C1 segment of cervical spinal cord (tissue), 14 donors: ENCODE data around the gene FKBP11.

Experiments
- DNase-seq, 14 donors: peaks; one replicate each; lab custom pipeline; 2025; lab: John Stamatoyannopoulos, UW

FKBP11 gene

DNA sequence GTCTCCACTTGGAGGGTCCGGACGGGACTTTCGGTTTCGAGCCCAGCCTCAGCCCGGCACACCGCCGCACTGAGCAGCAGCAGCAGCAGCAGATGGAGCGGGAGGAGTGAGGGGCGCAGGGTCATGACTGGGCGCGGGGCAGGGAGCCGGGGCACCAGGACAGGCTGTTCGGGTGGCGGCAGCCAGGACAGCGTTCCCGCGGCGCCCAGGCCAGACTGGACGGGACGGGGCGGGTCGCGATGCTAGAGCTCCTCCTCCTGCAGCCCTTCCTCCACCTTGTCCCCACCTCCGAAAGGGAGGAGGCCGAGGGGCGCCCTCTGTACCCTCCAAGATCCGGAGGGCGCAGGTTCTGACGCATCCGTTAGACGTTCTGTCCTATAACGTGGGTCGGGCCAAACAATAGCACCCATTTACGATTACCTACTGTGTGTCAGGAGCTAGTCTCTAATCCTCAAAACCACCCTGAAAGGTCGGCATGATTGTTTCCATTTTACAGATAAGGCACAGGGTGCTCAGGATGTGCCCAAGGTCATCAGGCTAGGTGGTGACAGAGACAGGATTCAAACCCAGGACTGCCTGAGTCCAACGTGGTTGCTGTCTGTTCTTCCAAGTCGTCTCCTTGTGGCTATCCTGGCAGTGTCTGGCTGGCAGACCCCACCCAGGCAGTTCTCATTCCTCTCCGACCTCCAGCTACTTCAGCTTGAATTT is at the start of gene FKBP11:
Gene FKBP11 (minus strand): TSS at position 189 of the 708 bp plus-strand sequence. CDS start 64 bp downstream, at position 125.
- DNase-seq, result peak in 4 of 14 donors; percentile 6 to 29 (median 8)

DNA sequence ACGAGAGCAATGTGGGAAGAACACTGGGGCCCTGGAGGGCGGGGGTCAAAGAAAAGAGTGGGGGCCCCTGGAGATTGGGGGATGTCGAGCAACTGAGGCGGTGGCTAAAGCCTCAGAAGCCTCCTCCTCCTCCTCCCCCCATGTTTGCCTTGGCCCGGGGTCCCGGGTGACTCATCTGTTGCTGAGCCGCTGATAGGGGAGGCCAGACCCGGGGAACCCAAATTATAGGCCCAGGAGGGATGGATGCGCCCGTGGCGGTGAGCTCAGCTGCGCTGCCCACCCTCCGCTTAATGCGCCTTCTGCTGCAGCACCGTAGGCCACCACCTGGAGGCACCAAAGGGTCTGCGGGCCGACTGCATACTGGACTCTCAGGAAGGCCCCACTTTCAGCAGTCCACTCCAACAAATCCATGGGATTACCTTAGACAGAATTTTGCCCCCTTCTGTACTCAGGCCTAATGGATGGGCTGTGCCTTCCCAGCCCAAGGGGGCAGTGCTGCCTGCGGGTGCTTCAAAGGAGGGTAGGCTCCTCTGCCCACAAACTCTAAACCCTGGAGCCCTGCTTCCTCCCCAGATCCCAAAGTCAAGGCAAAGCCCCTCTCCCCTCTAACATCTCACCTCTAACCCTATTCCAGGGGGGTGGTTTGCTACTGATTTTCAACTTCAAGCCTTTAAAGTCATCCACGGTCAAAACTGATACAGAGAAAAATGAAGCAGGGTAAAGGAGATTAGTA is 48.8 kb upstream of the FKBP11 start:
- peak in 2 of 14 donors; percentile 8 to 12 for DNase-seq

GRCh38 chr12:48973531-48973930 is 48.2 kb upstream of the FKBP11 start:
- no peak for DNase-seq

GRCh38 chr12:48972952-48973483 is 47.7 kb upstream of the FKBP11 start:
- no peak for DNase-seq

- DNase-seq, result no peak
These were observed 47.1 kb upstream of the FKBP11 start for GRCh38 chr12:48972213-48972951.

DNA sequence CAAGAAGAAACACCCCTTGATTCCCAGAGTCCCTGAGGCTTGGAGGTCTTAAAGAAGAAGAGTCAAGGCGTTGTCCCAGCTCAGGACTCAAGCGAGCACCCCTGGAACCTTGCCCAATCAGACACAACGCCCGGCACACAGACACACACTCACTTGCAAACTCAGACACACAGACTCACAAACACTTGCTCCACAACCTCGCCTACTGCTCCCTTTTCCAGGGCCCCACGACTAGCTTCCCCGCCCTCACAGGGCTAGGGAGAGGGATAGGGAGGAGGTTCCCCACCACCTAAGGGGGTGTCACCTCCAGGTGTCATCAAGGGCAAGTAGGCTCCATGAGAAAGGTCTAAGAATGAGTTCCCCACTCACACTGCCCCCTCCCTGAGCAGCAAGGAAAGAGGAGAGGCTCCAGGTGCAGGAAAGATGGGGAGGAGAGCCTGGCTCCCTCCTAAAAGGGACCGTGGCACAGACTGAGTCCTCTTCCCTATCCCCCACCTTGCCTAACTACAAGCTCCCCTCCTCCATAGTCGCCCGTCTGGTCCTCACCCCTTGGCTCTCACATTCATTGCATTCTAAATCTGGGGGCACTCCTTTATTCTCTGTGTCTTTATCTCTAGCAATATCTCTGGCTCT is 45.5 kb upstream of the FKBP11 start:
- no peak for DNase-seq

- DNase-seq, result no peak
These were observed 44.8 kb upstream of the FKBP11 start for GRCh38 chr12:48969833-48970701.

DNA sequence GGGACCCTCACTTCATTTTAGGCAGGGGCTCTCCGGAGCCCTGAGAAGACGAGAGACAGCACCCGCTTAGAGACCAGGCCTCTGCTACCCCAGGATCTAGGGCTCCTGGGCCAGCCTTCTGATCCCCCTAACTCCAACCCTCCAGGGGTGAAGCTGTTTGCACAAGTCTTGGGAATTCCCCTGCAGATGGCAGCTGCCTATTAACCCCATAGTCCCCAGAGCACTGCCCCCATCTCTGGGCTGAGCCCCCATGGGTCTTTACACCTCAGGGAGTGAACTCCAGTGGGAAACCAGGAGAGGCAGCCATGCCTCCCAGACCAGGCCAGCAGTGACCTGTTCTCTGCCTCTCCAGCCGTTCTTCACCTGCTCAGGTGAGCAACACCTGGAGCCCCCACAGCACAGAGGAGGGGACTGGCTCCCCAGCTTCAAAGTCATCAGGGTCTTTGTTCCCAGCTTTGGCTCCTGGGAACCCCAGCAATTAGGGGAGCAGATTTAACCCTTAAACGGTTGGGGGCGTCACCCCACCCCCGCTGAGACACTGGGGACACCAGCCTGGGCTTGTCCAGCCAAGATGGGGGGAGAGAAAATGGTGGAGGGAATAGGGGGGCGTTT is 44.0 kb upstream of the FKBP11 start:
- DNase-seq, result no peak

- DNase-seq, result no peak
These were observed 43.2 kb upstream of the FKBP11 start for GRCh38 chr12:48968467-48968866.

DNA sequence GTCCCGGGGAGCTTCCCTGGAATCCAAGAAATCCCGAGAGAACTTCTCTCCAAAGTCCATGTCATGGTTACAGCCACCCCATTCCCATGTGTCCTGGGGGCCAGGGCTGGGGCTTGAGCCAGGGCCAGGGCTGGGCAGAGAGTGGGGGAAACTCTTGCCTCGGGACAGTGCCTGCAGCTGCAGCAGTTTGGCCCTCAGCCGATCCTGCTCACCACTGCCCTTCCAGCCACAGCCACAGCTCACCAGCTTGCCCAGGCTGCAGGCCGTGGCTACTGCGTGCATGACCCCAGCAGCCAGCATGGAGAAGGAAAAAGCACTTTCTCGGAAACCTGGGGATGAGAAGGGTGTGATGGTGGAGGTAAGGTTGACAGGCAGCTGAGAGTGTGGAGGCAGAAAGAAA is 42.7 kb upstream of the FKBP11 start:
- DNase-seq, result no peak

DNA sequence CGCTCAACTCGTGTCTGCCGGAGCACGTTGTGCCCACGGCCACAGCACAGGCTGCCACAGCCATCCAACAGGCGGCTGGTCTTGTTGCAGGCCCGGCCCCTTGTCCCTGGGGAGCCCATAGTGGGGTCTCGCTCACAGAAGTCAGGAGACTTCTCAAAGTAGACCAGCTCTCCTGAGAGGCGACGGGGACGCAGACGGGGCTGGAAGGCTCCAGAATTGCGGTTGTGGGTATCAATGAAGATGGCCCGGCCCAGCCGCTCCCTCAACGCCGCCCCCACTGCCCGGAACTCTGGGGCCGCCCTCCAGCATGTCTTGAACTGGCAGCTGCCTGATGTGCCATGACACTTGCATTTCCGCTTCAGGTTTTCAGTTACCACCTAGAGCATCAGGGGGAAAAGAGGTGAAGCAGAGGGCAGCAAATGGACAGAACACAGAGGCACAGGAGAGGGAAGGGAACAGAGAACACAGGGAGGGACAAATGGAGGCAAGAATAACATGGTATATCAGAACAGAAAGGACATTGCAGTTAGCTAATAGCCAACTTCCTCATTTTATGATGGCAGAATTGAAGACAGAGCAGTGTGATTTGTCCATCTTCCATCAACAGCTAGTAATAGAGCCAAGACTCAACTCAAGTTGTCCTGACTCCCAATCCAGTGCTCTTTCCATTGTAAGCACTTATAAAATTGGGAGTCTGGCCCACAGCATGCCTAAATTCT is 41.0 kb upstream of the FKBP11 start:
- DNase-seq, result no peak

- DNase-seq, result no peak
These were observed 40.1 kb upstream of the FKBP11 start for GRCh38 chr12:48965298-48965838.

DNA sequence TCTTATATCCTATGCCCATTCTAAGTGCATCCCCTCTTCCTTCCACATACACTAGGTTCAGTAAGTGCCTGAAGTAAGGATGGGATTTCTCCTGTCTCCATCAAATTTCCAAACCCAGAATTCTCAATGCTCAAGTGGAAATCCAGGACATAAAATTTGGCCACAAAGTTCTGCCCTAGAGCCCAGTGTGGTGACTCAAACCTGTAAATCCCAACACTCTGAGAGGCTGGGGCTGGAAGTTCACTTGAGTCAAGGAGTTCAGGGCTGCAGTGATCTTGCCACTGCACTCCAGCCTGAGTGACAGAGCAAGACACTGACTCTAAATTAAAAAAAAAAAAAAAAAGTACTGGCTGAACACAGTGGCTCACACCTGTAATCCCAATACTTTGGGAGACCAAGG is 36.5 kb upstream of the FKBP11 start:
- no peak for DNase-seq

- DNase-seq, result no peak
These were observed 36.0 kb upstream of the FKBP11 start for GRCh38 chr12:48961331-48961730.

DNA sequence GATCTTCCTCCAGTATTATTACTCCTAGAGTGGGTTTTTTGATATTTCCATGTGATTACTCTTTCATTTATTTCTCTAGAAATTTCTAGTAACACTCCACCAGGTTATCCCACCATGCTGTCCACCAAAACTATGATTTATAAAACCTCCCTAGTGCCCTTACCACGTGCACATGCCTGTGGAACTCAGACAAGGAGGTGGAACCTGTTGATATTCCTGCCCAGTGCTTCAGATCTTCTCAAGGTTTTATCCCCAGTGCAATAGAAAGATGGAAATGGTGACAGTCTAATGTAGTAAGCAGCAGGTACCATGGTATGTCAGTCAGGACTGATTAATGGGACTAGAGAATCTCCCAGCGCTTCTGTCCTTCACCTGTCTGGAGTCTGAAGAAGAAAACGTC is 35.5 kb upstream of the FKBP11 start:
- no peak for DNase-seq

DNA sequence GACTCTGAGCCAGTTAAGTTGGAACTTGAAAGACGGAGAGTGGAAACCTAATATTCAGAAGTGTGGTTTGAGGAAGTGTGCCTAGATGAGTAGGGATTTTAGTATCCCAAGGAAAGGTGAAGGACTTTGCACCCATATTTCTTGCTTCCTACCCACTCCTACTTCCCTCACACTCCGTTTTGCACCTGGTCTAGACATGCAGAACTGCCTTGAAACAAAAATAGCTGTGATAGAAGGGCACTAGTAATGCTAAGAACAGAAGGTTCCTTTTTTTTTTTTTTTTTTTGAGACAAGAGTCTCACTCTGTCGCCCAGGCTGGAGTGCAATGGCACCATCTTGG is 32.7 kb upstream of the FKBP11 start:
- no peak for DNase-seq

DNA sequence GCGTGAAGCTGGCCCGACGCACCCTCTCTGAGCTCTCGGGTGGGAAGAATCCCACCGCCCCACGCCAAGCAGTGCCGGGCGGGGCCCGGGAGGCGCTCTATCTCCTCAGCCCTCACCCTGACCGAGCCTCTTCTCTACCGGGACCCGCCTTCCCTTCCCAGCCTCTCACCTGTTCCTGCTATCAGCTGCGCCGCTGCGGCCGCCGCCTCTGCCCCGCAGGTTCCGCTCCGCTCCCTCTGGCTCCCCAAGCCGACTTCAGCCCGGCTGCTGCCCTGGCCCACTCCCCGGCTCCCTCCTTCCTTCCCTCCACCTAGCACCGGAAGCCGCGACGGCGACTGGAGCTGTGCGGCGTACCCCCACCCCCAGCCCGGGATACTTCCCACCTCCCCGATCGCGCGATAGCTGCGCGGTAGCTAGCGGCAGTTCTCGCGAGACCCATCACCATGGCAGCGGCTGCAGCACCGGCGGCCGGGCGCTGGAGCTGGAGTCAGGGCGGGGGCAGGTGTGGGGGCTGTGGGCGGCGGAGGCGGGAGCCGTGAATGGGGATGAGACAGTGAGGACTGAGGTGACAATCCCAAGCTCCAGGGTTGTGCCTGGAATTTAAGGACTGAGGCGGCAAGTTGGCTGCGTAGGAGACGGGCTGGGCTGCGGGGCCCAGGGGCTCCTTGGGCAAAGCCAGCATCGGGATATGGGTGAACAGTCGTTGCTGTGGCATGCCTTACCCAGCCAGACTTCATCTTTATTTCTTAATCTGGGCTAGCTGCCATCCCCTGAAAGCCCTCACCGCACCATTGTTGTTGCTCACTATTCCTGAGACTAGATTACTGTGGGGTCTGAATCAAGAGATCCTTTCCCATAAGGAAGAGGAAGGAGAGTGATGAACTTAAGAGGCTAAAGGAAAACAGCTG is 32.1 kb upstream of the FKBP11 start, which contains the start of gene ARF3:
Gene ARF3 (minus strand): TSS at position 347 of the 908 bp plus-strand sequence. CDS start 16,392 bp downstream, outside the sequence.
- peak; percentile 16 to 87 (median 74) for DNase-seq
